HG02610 (cell line): ENCODE results near the gene CHST8.

Experiments used
- ATAC-seq: cut with Tn5 transposase; IDR thresholded peaks from one replicate; pipeline ENCODE4 v1.9.1; 2021; ENCODE audit warnings: mild to moderate bottlenecking, moderate library complexity; ENCODE audit not compliant: unreplicated experiment

The CHST8 gene

GRCh38 chr19:33734913-33735312 lies 113.2 kb downstream of the CHST8 start:
- ATAC-seq, result no peak

- no peak for ATAC-seq
Measured at GRCh38 chr19:33736158-33736557, 114.4 kb downstream of the CHST8 start.

GRCh38 chr19:33736787-33737186 lies 115.0 kb downstream of the CHST8 start:
- ATAC-seq, result no peak

GRCh38 chr19:33737681-33738371 lies 116.1 kb downstream of the CHST8 start:
- no peak for ATAC-seq

GRCh38 chr19:33740811-33741396 lies 119.2 kb downstream of the CHST8 start:
- ATAC-seq, result no peak

GRCh38 chr19:33745297-33745696 lies 123.5 kb downstream of the CHST8 start:
- ATAC-seq, result no peak

- no peak for ATAC-seq
Measured at GRCh38 chr19:33746159-33746558, 124.4 kb downstream of the CHST8 start.

GRCh38 chr19:33747273-33747672 lies 125.5 kb downstream of the CHST8 start:
- ATAC-seq, result no peak

GRCh38 chr19:33748231-33748630 lies 126.5 kb downstream of the CHST8 start:
- ATAC-seq, result no peak

- no peak for ATAC-seq
Measured at GRCh38 chr19:33749016-33749415, 127.3 kb downstream of the CHST8 start.

GRCh38 chr19:33749619-33750175 lies 127.9 kb downstream of the CHST8 start:
- ATAC-seq, result no peak

GRCh38 chr19:33750587-33751435 lies 129.1 kb downstream of the CHST8 start:
- ATAC-seq, result no peak

GRCh38 chr19:33751436-33751770 lies 129.7 kb downstream of the CHST8 start:
- no peak for ATAC-seq

GRCh38 chr19:33752018-33752800 lies 130.5 kb downstream of the CHST8 start:
- ATAC-seq, result no peak

GRCh38 chr19:33752945-33753344 lies 131.2 kb downstream of the CHST8 start:
- ATAC-seq, result no peak

- no peak for ATAC-seq
Measured at GRCh38 chr19:33754361-33754760, 132.6 kb downstream of the CHST8 start.

GRCh38 chr19:33755099-33756035 lies 133.6 kb downstream of the CHST8 start:
- no peak for ATAC-seq

- no peak for ATAC-seq
Measured at GRCh38 chr19:33756177-33756576, 134.4 kb downstream of the CHST8 start.

- no peak for ATAC-seq
Measured at GRCh38 chr19:33758541-33759013, 136.8 kb downstream of the CHST8 start.

- ATAC-seq, result no peak
Measured at GRCh38 chr19:33759356-33759755, 137.6 kb downstream of the CHST8 start.
